GM19099 (cell line): ENCODE measurements around the gene UGCG.

Source experiments
- POLR2A ChIP-seq: IDR thresholded peaks from 3 replicates; pipeline ENCODE4 v1.6.1; 2011; ENCODE audit warnings: low read depth; ENCODE audit not compliant: insufficient read length; ENCODE audit errors: extremely low read depth

The UGCG gene

DNA sequence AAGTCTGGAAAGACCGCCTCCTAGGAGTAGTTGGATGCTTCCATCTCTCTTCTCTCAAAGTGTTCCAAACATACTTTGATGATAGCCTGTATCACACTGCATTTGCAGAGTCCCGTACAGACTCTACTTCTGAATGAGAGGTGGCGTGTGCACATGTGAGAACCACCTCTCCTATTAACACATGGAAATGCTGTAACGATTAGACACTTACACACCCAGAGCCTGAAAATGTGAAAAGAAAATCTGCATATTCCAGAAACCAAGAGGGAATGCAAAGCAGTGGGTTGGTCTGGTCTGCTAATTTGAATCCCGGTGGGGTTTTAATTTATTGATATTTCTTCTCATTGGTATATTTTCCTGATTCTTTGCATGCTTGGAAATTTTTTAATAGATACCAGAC is 10.5 kb downstream of the UGCG start:
- TF ChIP-seq POLR2A = no peak

DNA sequence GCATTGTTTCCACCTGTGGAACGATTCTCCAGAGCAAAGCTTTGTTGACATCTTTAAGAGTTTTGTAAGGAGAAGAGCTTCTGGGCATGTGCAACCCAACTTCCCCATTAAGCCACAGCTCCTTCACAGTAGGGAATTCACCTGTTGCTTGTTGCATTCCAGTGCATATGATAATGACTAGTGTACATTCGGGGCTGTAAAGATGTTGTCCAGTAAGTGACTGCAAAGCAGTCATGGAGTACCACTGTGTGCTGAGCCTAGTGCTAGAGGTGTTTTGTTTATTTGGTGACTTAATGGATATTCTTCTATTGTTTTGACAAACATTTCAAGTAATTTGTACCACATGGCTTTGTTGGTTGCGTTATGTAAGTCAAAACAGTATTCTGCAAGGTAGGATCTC is 12.8 kb downstream of the UGCG start:
- TF ChIP-seq POLR2A = no peak

DNA sequence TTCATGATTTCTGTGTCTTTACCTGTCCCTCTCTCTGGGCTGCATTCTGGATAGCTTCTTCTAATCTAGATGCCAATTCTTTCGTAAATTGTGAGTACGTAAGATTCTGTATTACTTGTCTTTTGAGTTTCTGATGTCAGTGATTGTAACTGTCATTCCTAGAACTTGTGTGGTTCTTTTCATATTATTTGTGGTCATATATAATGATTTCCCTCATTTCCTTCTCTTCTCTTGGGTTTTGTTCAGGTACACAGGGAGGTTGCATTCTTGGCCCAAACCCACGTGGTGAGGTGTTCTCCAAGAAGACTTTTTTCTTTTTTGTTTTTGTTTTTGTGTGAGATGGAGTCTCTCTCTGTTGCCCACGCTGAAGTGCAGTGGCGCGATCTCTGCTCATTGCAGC is 13.8 kb downstream of the UGCG start:
- no peak for TF ChIP-seq POLR2A

DNA sequence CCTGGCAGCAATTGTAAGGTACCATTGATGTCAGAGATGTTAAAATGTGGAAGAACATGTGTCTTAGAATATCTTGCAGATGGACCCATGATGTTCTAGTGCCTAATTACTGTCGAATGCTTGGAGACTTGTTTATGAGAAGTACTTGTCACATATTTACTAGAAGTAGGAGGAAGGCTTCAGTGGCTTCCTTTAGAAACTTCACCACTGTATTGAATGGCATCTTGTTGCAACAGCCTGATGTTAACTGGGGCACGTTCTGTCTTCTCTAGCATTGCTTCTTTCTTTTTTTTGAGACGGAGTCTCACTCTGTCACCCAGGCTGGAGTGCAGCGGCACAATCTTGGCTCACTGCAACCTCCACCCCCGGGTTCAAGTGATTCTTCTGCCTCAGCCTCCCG is 16.5 kb downstream of the UGCG start:
- no peak for TF ChIP-seq POLR2A

DNA sequence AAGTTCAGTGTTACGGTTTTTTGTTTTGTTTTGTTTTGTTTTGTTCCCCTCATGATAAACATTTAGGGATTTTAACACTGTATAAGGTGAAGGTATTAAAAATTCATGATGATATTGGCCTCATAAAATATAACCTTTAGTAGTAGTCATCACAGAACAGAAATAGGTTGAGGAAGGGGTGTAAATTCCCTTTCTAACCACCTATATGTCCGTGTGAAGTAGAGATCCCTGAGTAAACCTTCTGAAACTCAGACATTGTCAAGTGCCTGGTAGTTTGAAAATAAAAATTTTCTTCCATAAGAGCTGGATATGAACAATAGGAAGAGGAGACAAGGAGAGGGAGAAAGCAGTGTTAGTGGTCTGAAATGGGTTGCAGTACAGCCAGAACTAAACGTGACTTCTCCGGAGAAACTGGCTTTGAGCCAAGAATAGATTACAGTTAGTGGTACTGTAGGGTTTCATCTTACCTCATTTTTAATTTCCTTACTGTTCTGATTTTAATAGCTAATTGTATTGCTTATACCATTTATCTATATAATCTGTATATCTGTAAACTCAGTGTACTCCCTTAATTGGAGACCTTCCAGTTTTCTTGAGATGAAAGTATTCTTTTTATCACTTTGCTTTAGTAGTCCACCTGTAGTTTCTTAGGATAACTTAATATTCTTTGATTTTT is 18.3 kb downstream of the UGCG start:
- TF ChIP-seq POLR2A = no peak

DNA sequence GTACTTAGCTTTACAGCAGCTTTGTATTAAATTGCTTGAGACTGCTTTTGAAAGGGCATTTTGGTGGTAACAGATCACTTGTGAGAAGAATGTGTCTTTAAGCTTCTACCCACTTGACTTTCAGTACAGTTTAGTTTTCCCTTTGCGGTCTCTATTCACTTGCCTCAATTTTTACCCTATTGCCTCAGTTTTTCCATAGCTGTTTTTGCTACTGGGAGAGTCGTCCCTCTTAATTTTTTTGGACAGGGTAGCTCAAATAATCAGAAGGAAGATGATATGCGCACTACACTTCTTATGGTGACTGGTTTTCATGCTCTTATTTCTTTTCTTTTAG is 18.8 kb downstream of the UGCG start:
- TF ChIP-seq POLR2A = no peak

DNA sequence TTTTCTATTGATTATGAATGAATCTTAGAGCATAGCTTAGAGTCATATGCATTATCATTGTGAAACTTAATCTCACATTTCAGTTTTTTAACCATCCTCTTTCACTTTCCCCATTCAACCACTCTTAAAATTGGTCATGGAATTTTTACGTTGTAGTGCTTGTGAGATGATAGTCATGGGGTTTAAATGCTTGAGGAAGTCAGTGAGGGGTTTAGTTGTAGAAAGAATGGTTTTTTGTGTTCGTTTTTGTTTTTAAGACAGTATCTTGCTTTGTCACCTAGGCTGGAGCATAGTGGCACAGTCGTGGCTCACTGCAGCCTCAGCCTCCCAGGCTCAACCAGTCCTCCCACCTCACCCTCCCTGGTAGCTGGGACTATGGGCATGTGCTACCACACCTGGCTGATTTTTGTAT is 19.6 kb downstream of the UGCG start:
- no peak for TF ChIP-seq POLR2A

DNA sequence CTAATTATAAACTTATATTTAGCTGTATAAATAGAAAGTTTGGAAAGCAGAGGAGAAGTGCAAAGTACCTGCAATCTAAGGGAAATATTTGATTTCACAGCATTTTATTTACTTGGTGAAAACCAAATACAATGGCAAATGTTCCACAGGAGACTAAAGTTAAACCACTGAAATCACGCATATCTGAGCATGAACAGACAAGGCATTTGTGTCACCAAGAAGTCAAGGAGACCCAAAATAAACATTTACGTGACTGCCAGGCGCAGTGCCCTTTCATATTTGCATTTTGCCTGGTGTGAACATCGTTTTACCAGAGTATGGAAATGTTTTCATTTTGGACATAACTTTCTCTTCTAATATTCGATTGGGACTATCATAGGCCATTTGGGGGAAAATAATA is 20.6 kb downstream of the UGCG start:
- no peak for TF ChIP-seq POLR2A

DNA sequence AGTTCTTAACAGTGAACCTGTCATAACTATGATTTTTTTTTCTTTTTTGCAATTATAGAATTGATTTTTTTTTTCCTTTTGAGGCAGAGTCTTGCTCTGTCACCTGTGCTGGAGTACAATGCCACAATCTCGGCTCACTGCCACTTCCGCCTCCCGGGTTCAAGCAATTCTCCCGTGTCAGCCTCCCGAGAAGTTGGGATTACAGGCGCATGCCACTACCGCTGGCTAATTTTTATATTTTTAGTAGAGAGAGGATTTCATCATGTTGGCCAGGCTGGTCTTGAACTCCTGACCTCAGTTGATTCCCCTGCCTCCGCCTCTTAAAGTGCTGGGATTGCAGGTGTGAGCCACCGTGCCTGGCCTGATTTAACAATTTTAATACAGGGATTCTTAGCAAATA is 21.4 kb downstream of the UGCG start:
- no peak for TF ChIP-seq POLR2A

DNA sequence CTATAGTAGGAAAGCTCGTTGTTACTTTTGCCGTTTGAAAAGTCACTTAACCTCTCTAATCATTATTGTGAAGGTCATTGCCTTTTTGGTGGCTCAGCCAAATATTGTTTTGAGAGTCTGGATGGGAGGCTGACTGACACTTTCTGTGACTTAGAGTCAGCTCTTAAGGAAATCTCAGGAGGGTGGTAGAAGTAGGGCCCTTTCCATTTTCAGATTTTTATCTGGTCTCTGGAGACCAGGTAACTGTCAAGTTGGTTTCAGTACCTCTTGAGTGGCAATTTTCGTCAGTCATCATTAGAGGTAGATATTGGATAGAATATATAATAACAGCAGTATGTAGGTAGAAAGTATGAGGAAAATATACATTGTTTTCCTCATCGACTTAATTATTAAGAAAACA is 23.3 kb downstream of the UGCG start:
- no peak for TF ChIP-seq POLR2A

DNA sequence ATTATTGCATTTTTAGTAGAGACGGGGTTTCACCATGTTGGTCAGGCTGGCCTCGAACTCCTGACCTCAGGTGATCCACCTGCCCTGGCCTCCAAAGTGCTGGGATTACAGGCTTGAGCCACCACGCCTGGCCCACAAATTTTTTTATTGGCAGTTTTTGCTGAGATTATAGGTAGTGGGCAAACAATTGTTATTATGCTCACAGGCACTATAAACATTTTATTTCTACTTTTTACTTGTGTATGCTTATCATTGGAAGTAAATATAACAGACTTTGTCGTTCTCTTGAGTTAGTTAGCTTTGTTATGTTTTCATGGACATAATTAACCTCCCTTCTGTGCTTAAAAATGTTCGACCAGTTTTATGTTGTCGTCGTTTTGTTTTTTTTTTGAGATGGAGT is 23.9 kb downstream of the UGCG start:
- no peak for TF ChIP-seq POLR2A

DNA sequence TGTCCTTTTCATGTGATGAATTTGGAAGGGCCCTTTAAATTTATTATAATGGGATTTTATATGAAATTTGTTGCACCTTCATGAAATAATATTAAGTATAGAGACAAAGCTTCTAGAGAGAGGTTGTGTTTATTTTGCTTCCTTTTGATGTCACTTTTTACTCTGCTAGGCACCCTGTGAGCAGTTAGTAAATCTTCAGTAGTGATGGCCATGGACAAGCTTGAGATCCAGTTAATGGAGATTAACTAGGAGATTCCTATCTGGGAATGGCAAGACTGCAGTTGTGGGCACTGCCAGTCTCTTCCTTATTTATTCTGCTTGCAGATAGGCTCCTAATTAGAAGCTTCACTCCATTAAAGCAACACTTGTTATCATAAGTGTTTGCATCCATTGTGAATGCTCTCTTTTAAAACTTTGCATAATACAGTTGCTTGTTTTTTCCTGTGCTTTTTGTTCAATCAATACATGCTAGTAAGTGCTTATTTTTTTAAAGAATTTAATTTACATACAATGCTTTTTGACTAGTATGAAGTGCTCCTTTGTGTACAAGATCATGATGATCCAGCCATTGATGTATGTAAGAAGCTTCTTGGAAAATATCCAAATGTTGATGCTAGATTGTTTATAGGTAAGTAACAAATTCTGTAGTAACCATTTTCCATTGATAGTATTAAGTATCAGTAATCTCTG is 25.9 kb downstream of the UGCG start:
- TF ChIP-seq POLR2A = no peak

DNA sequence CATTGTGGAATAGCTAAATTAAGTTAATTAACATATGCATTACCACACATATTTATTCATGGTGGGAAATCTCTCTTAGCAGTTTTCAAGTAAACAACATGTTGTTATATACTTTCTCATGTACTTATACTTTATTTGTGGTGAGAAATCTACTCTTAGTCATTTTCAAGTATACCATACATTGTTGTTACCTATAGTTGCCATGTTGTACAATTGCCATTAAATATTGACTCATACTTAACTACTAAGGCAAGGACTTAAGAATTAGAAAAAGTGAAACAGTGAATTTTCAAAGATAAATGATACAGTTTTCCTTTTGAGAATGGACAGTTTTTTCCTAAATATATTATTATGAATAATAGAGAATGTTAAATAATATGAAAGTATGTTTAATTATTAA is 27.7 kb downstream of the UGCG start:
- no peak for TF ChIP-seq POLR2A

DNA sequence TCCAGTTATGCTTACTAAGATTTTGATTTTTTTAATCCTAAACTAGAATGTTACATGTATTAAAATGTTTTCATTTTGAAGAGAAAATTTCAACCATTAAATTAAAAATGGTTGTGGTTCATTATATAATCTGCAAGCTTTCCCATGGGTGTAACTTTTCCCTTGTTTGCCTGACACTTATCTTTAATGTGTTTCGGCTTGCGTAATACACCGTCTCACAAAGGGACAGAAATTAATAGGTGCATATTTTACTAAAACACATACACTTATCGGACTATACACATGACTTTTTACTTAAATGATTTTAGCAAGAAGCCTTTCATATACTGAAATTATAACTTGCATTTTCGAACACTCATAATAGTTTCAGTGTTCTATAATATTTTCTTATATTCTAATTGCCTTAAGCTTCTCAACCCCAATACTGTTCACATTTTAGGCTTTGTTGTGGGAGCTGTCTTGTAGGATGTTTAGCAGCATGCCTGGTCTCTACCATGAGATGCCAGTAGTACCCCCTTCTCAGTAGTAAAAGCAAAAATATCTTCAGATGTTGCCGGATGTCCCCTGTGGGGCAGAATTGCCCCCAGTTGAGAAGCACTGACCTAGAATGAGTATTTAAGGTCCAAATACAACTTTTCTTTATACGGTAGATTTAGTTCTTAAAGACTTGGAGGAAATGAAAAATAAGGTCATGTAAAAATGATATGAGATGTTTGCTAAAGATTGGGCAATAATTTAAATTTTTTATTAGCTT is 28.6 kb downstream of the UGCG start:
- TF ChIP-seq POLR2A = no peak

DNA sequence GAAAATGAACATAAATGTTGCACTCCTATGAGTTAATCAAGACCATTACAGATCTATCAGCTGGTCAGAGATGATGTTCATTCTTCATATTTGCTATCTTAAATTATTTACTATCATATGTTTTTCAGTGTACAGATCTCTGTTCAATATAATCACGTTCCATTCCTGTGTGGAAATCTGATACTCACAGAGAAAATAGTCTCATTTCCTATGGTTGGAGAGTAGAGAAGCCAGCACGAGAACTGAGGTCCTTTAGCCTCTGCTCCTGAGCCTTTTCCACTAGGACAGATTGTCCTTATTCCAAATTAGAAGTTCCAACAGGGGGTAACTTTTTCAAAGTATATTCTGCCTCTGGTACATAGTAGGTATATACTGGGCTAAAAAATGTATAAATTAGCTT is 29.2 kb downstream of the UGCG start:
- TF ChIP-seq POLR2A = no peak

DNA sequence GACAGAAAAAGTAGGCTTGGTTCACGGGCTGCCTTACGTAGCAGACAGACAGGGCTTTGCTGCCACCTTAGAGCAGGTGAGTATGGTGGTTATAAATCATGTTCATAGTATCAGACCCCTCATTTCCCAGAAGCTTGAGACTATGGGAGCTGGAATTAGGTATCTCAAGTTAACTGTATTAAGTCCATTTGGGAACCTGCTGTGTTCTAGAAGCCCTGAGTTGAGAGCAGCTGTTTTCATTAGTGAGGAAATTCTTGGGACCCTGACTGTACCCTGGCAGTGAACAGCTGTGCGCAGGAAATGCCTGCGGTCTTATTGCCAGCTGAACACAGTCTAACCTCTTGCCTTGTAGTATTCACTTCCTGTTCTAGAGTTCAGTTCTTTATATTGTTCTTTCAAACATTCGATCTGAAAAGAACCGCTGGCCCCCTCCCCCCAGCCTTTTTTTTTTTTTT is 29.8 kb downstream of the UGCG start:
- no peak for TF ChIP-seq POLR2A
